ENCODE results near the gene DHX8. TPM values are rescaled to one million over a fixed set of nuclear protein-coding genes. Genes with fewer than 3 reads are reported as not detected.

Gene DHX8
- total and polyA plus RNA-seq, 4 donors: 10.9 to 21.3 (median 19.4) TPM

DNA sequence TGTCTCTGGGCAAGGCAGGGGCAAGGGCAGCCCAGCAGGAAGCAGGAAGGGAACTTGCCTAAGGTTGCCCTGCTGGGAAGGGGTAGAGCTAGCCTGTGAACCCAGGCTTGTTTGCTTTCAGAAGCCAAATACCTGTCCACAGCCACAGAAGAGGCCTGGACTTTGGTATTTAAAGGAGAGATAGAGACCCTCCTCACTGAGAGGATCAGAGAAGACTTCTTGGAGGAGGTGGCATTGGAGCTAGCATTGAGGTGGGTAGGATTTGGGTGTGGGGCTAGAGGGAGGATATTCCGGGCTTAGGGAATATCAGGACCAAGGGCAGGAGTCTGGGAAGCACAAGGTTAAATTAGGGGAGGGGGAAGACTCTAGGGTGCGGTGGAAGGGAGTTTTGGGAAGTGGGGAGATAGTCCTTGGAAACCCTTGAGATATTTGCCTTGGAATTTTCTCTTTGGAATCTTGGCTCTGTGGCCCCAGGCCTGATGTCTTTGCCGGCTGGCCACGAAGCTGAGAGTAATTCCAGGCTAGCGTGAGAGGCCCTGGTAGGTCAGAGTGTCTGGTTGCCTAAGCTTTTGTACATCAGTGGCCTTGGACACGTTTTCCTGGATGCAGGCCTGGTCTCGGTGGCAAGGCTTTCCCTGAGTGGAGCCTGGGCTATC lies 75.5 kb downstream of the DHX8 start:
- Histone ChIP-seq H3K9me3 (ENCODE audit: control insufficient read depth in 4 of 4, low read length in 3 of 4) (no peaks in the 10 kb centered on the region), H3K27ac (ENCODE audit: low read depth in 1 of 2, low read length in 2 of 2) (no peak overlapping the region), H3K4me1 (ENCODE audit: control insufficient read depth in 4 of 4, insufficient read depth in 4 of 4, low read length in 3 of 4) (no peaks in the 10 kb centered on the region), H3K9ac (ENCODE audit: low read depth in 1 of 2, low read length in 2 of 2) (no peak overlapping the region), H3K27me3 (ENCODE audit: control insufficient read depth in 4 of 4, insufficient read depth in 4 of 4, low read length in 3 of 4) (peaks cover 0 to 2% (median under 1%) of the 10 kb centered on the region in 4 donors), H3K4me3 (ENCODE audit: low read depth in 1 of 3, low read length in 3 of 3) (no peak overlapping the region), H3K36me3 (ENCODE audit: control insufficient read depth in 4 of 4, insufficient read depth in 3 of 4, low read depth in 1 of 4, low read length in 3 of 4) (no peaks in the 10 kb centered on the region)
- DNase-seq (ENCODE audit: low spot score): no peak
- TF ChIP-seq, protein P1, sequence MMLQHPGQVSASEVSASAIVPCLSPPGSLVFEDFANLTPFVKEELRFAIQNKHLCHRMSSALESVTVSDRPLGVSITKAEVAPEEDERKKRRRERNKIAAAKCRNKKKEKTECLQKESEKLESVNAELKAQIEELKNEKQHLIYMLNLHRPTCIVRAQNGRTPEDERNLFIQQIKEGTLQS (IDR thresholded peaks at IDR 0.05): no peak
- TF ChIP-seq, protein P2, sequence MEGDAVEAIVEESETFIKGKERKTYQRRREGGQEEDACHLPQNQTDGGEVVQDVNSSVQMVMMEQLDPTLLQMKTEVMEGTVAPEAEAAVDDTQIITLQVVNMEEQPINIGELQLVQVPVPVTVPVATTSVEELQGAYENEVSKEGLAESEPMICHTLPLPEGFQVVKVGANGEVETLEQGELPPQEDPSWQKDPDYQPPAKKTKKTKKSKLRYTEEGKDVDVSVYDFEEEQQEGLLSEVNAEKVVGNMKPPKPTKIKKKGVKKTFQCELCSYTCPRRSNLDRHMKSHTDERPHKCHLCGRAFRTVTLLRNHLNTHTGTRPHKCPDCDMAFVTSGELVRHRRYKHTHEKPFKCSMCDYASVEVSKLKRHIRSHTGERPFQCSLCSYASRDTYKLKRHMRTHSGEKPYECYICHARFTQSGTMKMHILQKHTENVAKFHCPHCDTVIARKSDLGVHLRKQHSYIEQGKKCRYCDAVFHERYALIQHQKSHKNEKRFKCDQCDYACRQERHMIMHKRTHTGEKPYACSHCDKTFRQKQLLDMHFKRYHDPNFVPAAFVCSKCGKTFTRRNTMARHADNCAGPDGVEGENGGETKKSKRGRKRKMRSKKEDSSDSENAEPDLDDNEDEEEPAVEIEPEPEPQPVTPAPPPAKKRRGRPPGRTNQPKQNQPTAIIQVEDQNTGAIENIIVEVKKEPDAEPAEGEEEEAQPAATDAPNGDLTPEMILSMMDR (IDR thresholded peaks at IDR 0.05; ENCODE audit: low read depth, low read length, missing input control): no peak
- TF ChIP-seq FOXA1 (IDR thresholded peaks at IDR 0.05): no peak
- no peak for TF ChIP-seq JUND (IDR thresholded peaks at IDR 0.05)
- TF ChIP-seq FOXA2 (IDR thresholded peaks at IDR 0.05): no peak
- TF ChIP-seq NR2F2 (IDR thresholded peaks at IDR 0.05): no peak
- no peak for TF ChIP-seq RAD21 (IDR thresholded peaks at IDR 0.05)
- TF ChIP-seq GABPA (IDR thresholded peaks at IDR 0.05 in 1 of 2, conservative IDR thresholded peaks at IDR 0.05 in 1 of 2): no peak
- TF ChIP-seq, protein P3, sequence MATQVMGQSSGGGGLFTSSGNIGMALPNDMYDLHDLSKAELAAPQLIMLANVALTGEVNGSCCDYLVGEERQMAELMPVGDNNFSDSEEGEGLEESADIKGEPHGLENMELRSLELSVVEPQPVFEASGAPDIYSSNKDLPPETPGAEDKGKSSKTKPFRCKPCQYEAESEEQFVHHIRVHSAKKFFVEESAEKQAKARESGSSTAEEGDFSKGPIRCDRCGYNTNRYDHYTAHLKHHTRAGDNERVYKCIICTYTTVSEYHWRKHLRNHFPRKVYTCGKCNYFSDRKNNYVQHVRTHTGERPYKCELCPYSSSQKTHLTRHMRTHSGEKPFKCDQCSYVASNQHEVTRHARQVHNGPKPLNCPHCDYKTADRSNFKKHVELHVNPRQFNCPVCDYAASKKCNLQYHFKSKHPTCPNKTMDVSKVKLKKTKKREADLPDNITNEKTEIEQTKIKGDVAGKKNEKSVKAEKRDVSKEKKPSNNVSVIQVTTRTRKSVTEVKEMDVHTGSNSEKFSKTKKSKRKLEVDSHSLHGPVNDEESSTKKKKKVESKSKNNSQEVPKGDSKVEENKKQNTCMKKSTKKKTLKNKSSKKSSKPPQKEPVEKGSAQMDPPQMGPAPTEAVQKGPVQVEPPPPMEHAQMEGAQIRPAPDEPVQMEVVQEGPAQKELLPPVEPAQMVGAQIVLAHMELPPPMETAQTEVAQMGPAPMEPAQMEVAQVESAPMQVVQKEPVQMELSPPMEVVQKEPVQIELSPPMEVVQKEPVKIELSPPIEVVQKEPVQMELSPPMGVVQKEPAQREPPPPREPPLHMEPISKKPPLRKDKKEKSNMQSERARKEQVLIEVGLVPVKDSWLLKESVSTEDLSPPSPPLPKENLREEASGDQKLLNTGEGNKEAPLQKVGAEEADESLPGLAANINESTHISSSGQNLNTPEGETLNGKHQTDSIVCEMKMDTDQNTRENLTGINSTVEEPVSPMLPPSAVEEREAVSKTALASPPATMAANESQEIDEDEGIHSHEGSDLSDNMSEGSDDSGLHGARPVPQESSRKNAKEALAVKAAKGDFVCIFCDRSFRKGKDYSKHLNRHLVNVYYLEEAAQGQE (IDR thresholded peaks at IDR 0.05): no peak
- no peak for TF ChIP-seq TAF1 (conservative IDR thresholded peaks at IDR 0.05)
- no peak for TF ChIP-seq RXRA (IDR thresholded peaks at IDR 0.05)
- TF ChIP-seq, protein P4, sequence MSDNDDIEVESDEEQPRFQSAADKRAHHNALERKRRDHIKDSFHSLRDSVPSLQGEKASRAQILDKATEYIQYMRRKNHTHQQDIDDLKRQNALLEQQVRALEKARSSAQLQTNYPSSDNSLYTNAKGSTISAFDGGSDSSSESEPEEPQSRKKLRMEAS (IDR thresholded peaks at IDR 0.05): no peak
- TF ChIP-seq HNF4G (IDR thresholded peaks at IDR 0.05): no peak
- no peak for TF ChIP-seq SP1 (IDR thresholded peaks at IDR 0.05)
- TF ChIP-seq, protein P5, sequence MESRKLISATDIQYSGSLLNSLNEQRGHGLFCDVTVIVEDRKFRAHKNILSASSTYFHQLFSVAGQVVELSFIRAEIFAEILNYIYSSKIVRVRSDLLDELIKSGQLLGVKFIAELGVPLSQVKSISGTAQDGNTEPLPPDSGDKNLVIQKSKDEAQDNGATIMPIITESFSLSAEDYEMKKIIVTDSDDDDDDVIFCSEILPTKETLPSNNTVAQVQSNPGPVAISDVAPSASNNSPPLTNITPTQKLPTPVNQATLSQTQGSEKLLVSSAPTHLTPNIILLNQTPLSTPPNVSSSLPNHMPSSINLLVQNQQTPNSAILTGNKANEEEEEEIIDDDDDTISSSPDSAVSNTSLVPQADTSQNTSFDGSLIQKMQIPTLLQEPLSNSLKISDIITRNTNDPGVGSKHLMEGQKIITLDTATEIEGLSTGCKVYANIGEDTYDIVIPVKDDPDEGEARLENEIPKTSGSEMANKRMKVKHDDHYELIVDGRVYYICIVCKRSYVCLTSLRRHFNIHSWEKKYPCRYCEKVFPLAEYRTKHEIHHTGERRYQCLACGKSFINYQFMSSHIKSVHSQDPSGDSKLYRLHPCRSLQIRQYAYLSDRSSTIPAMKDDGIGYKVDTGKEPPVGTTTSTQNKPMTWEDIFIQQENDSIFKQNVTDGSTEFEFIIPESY (IDR thresholded peaks at IDR 0.05): no peak
- no peak for TF ChIP-seq HNF4A (conservative IDR thresholded peaks at IDR 0.05)
- no peak for TF ChIP-seq EGR1 (IDR thresholded peaks at IDR 0.05; ENCODE audit: low read depth in 2 of 2)
- 86% methylated on average over 7 of the region's 7 CpGs for WGBS
